22Rv1 (cell line): ENCODE results near the gene ROR1.

Experiments
- H3K27ac ChIP-seq: fragments of 450-650 bp; 2 replicates; pipeline ENCODE4 v1.5.1; 2017
- ZFX ChIP-seq: fragments of 450-650 bp; IDR thresholded peaks from 2 replicates; pipeline ENCODE4 v1.6.1; 2017; ENCODE audit warnings: antibody characterized with exemption, borderline replicate concordance
- TF ChIP-seq, protein P1 (sequence below): fragments of 450-650 bp; IDR thresholded peaks from 2 replicates; pipeline ENCODE4 v1.5.1; 2017; ENCODE audit warnings: mild to moderate bottlenecking

Gene ROR1

DNA sequence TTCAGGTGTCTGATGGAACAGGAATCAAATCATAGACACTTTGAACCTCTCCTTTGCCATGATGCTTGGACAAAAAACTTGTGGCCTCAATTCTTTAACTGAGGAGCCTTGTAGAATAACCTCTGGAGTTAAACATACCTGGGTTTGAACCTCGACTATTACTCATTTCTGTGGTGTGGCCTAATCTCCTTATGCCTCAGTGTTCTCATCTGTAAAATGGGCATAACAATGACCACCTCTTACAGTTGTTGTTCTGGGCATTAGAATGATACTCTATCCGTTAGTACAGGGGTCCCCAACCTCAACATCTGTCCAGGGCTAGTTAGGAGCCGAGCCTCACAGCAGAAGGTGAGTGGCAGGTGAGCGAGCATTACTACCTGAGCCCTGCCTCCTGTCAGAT, 137.2 kb downstream of the ROR1 start:
- H3K27ac ChIP-seq = no peak overlapping the region
- no peak for TF ChIP-seq ZFX
- TF ChIP-seq, protein P1, sequence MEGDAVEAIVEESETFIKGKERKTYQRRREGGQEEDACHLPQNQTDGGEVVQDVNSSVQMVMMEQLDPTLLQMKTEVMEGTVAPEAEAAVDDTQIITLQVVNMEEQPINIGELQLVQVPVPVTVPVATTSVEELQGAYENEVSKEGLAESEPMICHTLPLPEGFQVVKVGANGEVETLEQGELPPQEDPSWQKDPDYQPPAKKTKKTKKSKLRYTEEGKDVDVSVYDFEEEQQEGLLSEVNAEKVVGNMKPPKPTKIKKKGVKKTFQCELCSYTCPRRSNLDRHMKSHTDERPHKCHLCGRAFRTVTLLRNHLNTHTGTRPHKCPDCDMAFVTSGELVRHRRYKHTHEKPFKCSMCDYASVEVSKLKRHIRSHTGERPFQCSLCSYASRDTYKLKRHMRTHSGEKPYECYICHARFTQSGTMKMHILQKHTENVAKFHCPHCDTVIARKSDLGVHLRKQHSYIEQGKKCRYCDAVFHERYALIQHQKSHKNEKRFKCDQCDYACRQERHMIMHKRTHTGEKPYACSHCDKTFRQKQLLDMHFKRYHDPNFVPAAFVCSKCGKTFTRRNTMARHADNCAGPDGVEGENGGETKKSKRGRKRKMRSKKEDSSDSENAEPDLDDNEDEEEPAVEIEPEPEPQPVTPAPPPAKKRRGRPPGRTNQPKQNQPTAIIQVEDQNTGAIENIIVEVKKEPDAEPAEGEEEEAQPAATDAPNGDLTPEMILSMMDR = no peak

DNA sequence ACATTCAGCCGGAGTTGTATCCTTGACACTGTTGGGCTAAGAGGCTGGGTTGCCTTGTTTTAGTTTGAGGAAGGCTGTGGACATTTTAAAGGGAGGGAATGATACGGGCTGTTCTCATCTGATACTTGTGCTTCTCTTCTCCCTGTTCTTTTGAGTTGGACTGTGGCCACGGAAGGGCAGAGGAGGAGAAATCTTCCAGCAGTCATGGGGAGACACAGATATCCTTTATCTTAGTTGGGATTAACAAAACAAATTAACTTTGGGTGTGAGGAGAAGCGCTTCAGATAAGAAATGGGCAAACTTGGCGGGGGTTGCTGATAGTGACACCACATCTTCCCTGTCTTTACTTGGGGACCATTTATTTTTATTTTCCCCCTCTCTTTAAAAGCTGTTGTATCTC, 138.8 kb downstream of the ROR1 start:
- no peak overlapping the region for H3K27ac ChIP-seq

DNA sequence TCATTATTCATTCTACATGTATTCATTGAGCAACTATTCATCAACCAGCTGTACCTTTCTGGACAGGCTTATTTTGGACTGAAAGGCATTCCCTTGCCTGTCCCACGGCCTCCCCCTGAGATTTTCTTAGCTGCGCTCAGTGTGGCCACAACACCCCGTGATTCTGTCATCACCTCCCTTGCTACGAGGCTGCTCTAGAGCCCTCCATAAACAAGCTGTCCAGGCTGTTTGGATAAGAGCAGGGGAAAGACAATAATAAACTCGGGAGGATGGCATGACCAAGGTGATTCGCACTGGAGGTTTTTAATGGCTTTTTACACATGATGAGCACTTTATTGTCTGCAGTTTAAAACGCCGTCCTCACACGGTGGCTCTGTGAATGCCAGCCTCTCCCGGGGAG, 139.7 kb downstream of the ROR1 start:
- no peak overlapping the region for H3K27ac ChIP-seq

More for the DNA sequence above, 138.8 kb downstream of the ROR1 start:
- TF ChIP-seq, protein P1 = no peak
- no peak for TF ChIP-seq ZFX

DNA sequence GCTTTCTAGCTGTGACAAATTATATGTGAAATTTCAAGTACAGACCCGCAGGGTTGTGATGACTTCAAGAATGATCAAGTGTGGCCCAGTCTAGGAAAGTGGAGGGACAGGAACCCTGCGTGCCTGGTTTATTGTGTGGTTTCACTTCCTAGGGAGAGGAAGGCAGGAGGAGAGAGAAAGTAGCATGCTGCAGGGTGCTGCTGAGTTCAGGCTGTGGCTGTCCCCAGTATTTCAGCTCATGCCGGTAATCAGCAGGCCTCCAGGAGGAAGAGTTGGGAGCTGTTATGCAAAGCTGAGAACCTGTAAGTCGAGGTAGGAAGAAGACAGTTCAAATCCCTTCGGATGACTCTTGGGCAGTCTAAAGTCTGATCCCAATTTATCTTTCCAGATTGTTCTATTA, 140.4 kb downstream of the ROR1 start:
- TF ChIP-seq, protein P1 = no peak
- TF ChIP-seq ZFX = no peak
- no peak overlapping the region for H3K27ac ChIP-seq

More for the DNA sequence above, 139.7 kb downstream of the ROR1 start:
- no peak for TF ChIP-seq ZFX
- TF ChIP-seq, protein P1 = no peak

DNA sequence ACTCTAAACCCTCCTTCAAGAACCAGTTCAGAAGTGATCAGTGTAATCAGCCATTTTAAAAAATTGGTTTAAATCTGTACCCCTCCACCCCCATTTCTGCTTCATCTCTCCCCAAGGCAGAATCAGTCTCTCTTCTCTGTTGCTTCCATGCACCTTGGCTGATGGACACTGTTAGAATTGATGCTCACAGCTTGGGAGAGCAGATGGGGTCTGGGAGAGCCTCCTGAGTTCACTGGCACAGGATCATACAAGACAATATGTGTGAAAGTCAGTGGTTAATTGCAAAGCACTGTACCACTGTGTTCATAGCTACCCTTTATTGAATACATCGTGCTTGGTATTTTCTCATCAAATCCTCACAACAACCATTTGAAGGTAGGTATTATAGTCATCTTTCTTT, 140.9 kb downstream of the ROR1 start:
- H3K27ac ChIP-seq = no peak overlapping the region
- TF ChIP-seq, protein P1 = no peak
- TF ChIP-seq ZFX = no peak

DNA sequence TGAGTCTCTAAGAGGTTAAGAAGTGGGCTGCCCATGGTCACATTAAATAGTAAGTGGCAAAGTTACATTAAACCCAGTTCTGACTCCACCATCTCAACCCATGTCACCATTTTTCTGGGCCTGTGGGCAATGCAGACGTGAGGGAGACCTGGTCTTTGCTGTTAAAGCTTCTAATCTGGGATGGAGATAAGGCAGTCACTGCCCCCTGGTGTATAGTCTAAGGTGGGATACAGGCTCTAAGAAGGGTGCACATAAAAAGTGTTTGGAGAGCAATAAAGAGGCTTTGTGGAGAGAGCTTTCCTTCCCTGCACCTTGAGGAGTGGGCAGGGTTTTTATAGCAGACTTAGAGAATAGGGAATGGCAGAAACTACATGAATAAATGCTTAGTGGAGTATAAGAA, 141.3 kb downstream of the ROR1 start:
- TF ChIP-seq, protein P1 = no peak
- no peak for TF ChIP-seq ZFX
- no peak overlapping the region for H3K27ac ChIP-seq

DNA sequence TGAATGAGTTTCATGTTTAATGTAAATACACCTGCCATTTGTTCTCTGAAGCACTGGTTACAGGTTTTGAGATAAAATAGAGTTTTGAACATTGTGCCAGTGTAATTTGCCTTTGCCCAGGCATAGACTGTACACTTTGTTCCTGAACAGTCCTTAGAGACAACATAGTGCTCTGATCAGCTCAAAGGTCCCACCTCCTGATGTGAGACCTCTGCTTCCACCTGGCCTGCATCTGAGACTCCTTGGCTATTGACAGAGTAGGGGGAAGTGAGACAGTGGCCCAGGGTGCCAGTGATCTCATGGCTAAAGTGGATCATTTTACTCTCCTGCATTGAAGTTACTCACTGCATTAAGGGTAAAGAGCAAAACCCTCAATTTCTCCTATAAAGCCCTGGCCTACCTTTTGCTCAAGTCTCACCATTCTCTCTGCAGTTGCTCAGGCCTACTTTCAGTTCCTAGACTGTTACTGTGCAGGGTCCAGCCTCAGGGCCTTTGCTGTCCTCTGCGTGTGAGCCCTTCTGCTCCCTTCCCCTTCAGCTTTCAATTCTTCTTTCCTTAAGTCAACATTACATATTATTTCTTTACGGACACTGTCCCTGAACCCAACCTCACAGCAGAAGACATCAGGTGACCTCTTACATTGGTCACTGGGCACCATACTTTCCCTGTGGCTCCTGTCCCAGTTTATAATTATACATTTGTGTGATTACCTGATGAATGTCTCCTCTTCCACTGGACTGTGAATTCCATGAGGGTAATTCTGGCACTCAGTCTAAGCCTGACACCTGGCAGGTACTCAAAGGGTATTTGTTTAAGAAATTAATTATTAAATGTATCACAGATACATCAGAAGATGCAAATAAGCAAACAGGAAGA, 142.9 kb downstream of the ROR1 start:
- no peak for TF ChIP-seq ZFX
- TF ChIP-seq, protein P1 = no peak
- no peak overlapping the region for H3K27ac ChIP-seq
